OCI-LY1 (cell line): ENCODE data around the gene GLT1D1.

Experiments used
- EZH2 ChIP-seq: fragments of 200-600 bp; sonication (generic), shearing (Covaris generic); IDR thresholded peaks from 2 replicates; pipeline ENCODE4 v1.8.0; 2017; ENCODE audit warnings: borderline replicate concordance, mixed run types, mild to moderate bottlenecking, antibody characterized with exemption, low read length, moderate library complexity, mixed read lengths
- TF ChIP-seq, protein P1 (sequence below): fragments of 200-600 bp; sonication (generic), shearing (Covaris generic); IDR thresholded peaks from 2 replicates; pipeline ENCODE4 v1.5.1; 2017; ENCODE audit warnings: mild to moderate bottlenecking, antibody characterized with exemption, low read length, moderate library complexity, mixed read lengths

DNA sequence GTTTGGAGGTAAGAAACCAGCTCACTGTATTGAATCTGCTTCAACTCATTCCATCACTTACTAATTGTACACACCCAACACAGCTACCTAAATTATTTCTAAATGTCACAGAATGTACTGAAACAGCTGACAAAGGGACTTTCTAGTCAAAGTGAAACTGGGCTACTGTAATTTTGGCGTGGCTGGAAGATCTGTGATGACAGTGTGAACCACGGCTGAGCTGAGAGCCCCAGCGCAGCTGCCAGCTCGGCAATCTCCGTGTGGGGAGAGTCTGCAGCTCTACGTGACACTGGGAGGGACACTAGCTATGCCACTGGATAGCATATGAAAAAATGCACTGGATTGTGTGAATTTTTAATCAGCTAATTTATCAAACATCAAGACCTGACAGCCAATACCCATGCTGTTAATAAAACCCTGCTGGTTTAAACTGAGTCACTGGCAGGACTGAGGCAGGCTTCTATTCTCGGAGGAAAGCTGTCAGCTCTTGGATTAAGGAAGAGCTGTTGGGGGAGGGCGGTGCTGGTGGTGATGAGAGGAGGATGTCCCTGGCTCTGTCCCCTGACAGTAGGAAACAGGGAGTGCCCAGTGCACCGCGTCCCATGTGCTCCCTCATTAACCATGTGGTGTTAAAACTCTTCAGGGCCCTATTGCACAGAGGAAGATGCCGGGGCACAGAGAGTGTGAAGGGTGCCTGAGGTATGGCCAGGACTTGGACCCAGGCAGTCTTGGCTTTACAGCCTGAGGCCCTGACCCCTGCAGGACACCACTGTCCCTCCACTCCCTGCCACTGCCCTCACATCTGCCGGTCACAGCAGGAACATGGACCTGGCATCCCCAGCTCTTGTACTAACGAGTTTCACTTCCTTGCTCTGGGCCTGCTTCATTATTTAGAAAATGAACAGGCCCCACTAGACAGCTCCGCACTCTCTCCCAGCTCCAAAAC lies 42.8 kb upstream of the GLT1D1 start:
- TF ChIP-seq EZH2 = no peak
- TF ChIP-seq, protein P1, sequence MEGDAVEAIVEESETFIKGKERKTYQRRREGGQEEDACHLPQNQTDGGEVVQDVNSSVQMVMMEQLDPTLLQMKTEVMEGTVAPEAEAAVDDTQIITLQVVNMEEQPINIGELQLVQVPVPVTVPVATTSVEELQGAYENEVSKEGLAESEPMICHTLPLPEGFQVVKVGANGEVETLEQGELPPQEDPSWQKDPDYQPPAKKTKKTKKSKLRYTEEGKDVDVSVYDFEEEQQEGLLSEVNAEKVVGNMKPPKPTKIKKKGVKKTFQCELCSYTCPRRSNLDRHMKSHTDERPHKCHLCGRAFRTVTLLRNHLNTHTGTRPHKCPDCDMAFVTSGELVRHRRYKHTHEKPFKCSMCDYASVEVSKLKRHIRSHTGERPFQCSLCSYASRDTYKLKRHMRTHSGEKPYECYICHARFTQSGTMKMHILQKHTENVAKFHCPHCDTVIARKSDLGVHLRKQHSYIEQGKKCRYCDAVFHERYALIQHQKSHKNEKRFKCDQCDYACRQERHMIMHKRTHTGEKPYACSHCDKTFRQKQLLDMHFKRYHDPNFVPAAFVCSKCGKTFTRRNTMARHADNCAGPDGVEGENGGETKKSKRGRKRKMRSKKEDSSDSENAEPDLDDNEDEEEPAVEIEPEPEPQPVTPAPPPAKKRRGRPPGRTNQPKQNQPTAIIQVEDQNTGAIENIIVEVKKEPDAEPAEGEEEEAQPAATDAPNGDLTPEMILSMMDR = no peak
